Erythroblast (primary cell): ENCODE results near the gene CPLX3.

Source experiments
- DNase-seq, 2 experiments: peaks; one replicate each; lab custom pipeline; 2025; lab: John Stamatoyannopoulos, UW
- GATA1 ChIP-seq: IDR thresholded peaks from 2 replicates; pipeline ENCODE4 v1.6.1; 2011; ENCODE audit warnings: low read depth, mild to moderate bottlenecking, control low read depth, low read length, moderate library complexity
- POLR2A ChIP-seq: IDR thresholded peaks from 2 replicates; pipeline ENCODE4 v1.6.1; 2011; ENCODE audit warnings: mild to moderate bottlenecking, low read length

The CPLX3 gene

GRCh38 chr15:74833376-74834107, 7.1 kb downstream of the CPLX3 start:
- no peak for TF ChIP-seq POLR2A
- TF ChIP-seq GATA1: no peak
- DNase-seq: no peak

GRCh38 chr15:74835312-74835823, 8.9 kb downstream of the CPLX3 start:
- TF ChIP-seq GATA1 (no peak), POLR2A (no peak)
- DNase-seq: peak; percentile 27 to 58

GRCh38 chr15:74836846-74837245, 10.4 kb downstream of the CPLX3 start:
- TF ChIP-seq POLR2A (no peak), GATA1 (no peak)
- no peak for DNase-seq

- TF ChIP-seq GATA1 (no peak), POLR2A (no peak)
- peak; percentile 23 to 24 for DNase-seq
Observed at GRCh38 chr15:74837482-74838136, 11.2 kb downstream of the CPLX3 start.

GRCh38 chr15:74838137-74838516, 11.7 kb downstream of the CPLX3 start:
- TF ChIP-seq GATA1 (no peak), POLR2A (no peak)
- no peak for DNase-seq

GRCh38 chr15:74838746-74839525, 12.5 kb downstream of the CPLX3 start:
- DNase-seq: no peak

GRCh38 chr15:74839526-74840395, 13.3 kb downstream of the CPLX3 start:
- DNase-seq: no peak

More at GRCh38 chr15:74838746-74839525, 12.5 kb downstream of the CPLX3 start:
- TF ChIP-seq POLR2A: no peak
- no peak for TF ChIP-seq GATA1

GRCh38 chr15:74840851-74841775, 14.7 kb downstream of the CPLX3 start:
- peak; percentile 38 to 52 for DNase-seq
- TF ChIP-seq POLR2A: no peak
- TF ChIP-seq GATA1: no peak

More at GRCh38 chr15:74839526-74840395, 13.3 kb downstream of the CPLX3 start:
- TF ChIP-seq POLR2A (no peak), GATA1 (no peak)

GRCh38 chr15:74841891-74842373, 15.5 kb downstream of the CPLX3 start:
- no peak for TF ChIP-seq POLR2A
- no peak for TF ChIP-seq GATA1
- DNase-seq: no peak

- TF ChIP-seq POLR2A (peak; percentile 64), GATA1 (no peak)
- DNase-seq: peak; percentile 89 to 93
Observed at GRCh38 chr15:74842581-74843444, 16.4 kb downstream of the CPLX3 start, which contains the start of gene ULK3. Gene ULK3 (minus strand): TSS chr15:74843156. CDS start chr15:74843105, 51 bp downstream.

- TF ChIP-seq POLR2A: no peak
- no peak for TF ChIP-seq GATA1
- no peak for DNase-seq
Observed at GRCh38 chr15:74843445-74843828, 17.0 kb downstream of the CPLX3 start.
